MM.1S (cell line): ENCODE data around the gene TBC1D22B.

Experiments
- DNase-seq: peaks from one replicate; pipeline ENCODE4 v3.0.0-alpha.2; 2015
- H2AFZ ChIP-seq: fragments of 300-600 bp; sonication (generic); 2 replicates; pipeline ENCODE4 v1.6.0; 2016; ENCODE audit warnings: antibody characterized with exemption, low read length
- H3F3A ChIP-seq: fragments of 300-600 bp; sonication (generic); 2 replicates; pipeline ENCODE4 v1.6.1; 2016; ENCODE audit warnings: mild to moderate bottlenecking, antibody characterized with exemption, low read length, moderate library complexity, mixed read lengths; ENCODE audit not compliant: insufficient read depth
- H3K27ac ChIP-seq: fragments of 300-600 bp; sonication (generic); 2 replicates; pipeline ENCODE4 v1.5.1; 2016; ENCODE audit warnings: mild to moderate bottlenecking, low read length
- H3K27me3 ChIP-seq: fragments of 300-600 bp; sonication (generic); replicated peaks from 2 replicates; pipeline ENCODE4 v1.6.0; 2016; ENCODE audit warnings: low read length; ENCODE audit not compliant: insufficient read depth
- H3K36me3 ChIP-seq: fragments of 300-600 bp; sonication (generic); replicated peaks from 2 replicates; pipeline ENCODE4 v1.6.1; 2016; ENCODE audit warnings: mild to moderate bottlenecking, low read length, mixed read lengths; ENCODE audit not compliant: insufficient read depth
- H3K4me1 ChIP-seq: fragments of 300-600 bp; sonication (generic); 2 replicates; pipeline ENCODE4 v1.6.1; 2016; ENCODE audit warnings: low read length, mixed read lengths
- H3K4me2 ChIP-seq: fragments of 300-600 bp; sonication (generic); 2 replicates; pipeline ENCODE4 v1.6.0; 2016; ENCODE audit warnings: low read depth, low read length
- H3K4me3 ChIP-seq: fragments of 300-600 bp; sonication (generic); 2 replicates; pipeline ENCODE4 v1.5.1; 2016; ENCODE audit warnings: low read length, mixed read lengths
- H3K79me2 ChIP-seq: fragments of 300-600 bp; sonication (generic); 2 replicates; pipeline ENCODE4 v1.6.1; 2016; ENCODE audit warnings: mixed run types, low read length, mixed read lengths
- H3K9ac ChIP-seq: fragments of 300-600 bp; sonication (generic); 2 replicates; pipeline ENCODE4 v1.6.1; 2016; ENCODE audit warnings: low read length, mixed read lengths
- H3K9me2 ChIP-seq: fragments of 300-600 bp; sonication (generic); replicated peaks from 2 replicates; pipeline ENCODE4 v1.6.1; 2016; ENCODE audit warnings: mild to moderate bottlenecking, low read length, mixed read lengths; ENCODE audit not compliant: insufficient read depth
- H3K9me3 ChIP-seq: fragments of 300-600 bp; sonication (generic); replicated peaks from 2 replicates; pipeline ENCODE4 v1.6.1; 2016; ENCODE audit warnings: mild to moderate bottlenecking, low read length, mixed read lengths; ENCODE audit not compliant: insufficient read depth
- H4K20me1 ChIP-seq: fragments of 300-600 bp; sonication (generic); 2 replicates; pipeline ENCODE4 v1.6.1; 2016; ENCODE audit warnings: mild to moderate bottlenecking, low read length, moderate library complexity, mixed read lengths; ENCODE audit not compliant: insufficient read depth
- CTCF ChIP-seq: fragments of 300-600 bp; sonication (generic); IDR thresholded peaks from 2 replicates; pipeline ENCODE4 v1.5.1; 2016; ENCODE audit warnings: antibody characterized with exemption, low read length, mixed read lengths
- EZH2 ChIP-seq: fragments of 300-600 bp; sonication (generic); optimal IDR thresholded peaks from 2 replicates; pipeline ENCODE3; 2017; ENCODE audit warnings: low read depth, mild to moderate bottlenecking, antibody characterized with exemption, low read length, mixed read lengths
- EZH2phosphoT487 ChIP-seq: fragments of 300-600 bp; sonication (generic); IDR thresholded peaks from 2 replicates; pipeline ENCODE4 v1.6.1; 2018; ENCODE audit warnings: antibody characterized with exemption, low read length

TBC1D22B gene

GRCh38 chr6:37230104-37230503 lies 27.5 kb upstream of the TBC1D22B start:
- Histone ChIP-seq H3K4me3 (no peak overlapping the region), H3K27me3 (no peaks in the 10 kb centered on the region), H3K9ac (no peak overlapping the region), H3K36me3 (no peaks in the 10 kb centered on the region), H4K20me1 (no peaks in the 10 kb centered on the region), H3K27ac (no peak overlapping the region), H2AFZ (no peak overlapping the region), H3K4me2 (no peak overlapping the region), H3K79me2 (no peaks in the 10 kb centered on the region), H3K9me3 (no peaks in the 10 kb centered on the region), H3F3A (no peaks in the 10 kb centered on the region), H3K9me2 (no peaks in the 10 kb centered on the region), H3K4me1 (no peaks in the 10 kb centered on the region)
- no peak for DNase-seq
- TF ChIP-seq EZH2: no peak
- no peak for TF ChIP-seq CTCF

- Histone ChIP-seq H3K9me2 (no peaks in the 10 kb centered on the region), H3K9ac (no peak overlapping the region), H3K27me3 (no peaks in the 10 kb centered on the region), H3K9me3 (no peaks in the 10 kb centered on the region), H3K36me3 (no peaks in the 10 kb centered on the region), H3K4me3 (no peak overlapping the region), H3K4me1 (no peaks in the 10 kb centered on the region), H2AFZ (no peak overlapping the region), H3K27ac (no peak overlapping the region), H4K20me1 (no peaks in the 10 kb centered on the region), H3K79me2 (no peaks in the 10 kb centered on the region), H3K4me2 (no peak overlapping the region), H3F3A (no peaks in the 10 kb centered on the region)
- no peak for DNase-seq
- TF ChIP-seq CTCF: no peak
Observed at GRCh38 chr6:37232430-37233017, 25.0 kb upstream of the TBC1D22B start.

- Histone ChIP-seq H3K27me3 (no peaks in the 10 kb centered on the region), H4K20me1 (no peaks in the 10 kb centered on the region), H2AFZ (no peak overlapping the region), H3K4me3 (no peak overlapping the region), H3K27ac (no peak overlapping the region), H3K9me3 (no peaks in the 10 kb centered on the region), H3K79me2 (no peaks in the 10 kb centered on the region), H3K36me3 (no peaks in the 10 kb centered on the region), H3K4me2 (no peak overlapping the region), H3F3A (no peaks in the 10 kb centered on the region), H3K9ac (no peak overlapping the region), H3K9me2 (no peaks in the 10 kb centered on the region), H3K4me1 (no peaks in the 10 kb centered on the region)
- no peak for DNase-seq
- no peak for TF ChIP-seq EZH2phosphoT487
- no peak for TF ChIP-seq EZH2
Observed at GRCh38 chr6:37233541-37233940, 24.0 kb upstream of the TBC1D22B start.

- H3K9me3 ChIP-seq: no peaks in the 10 kb centered on the region
- TF ChIP-seq EZH2 (no peak), CTCF (no peak), EZH2phosphoT487 (no peak)
Observed at GRCh38 chr6:37236921-37237320, 20.7 kb upstream of the TBC1D22B start.

More at GRCh38 chr6:37236921-37237320, 20.7 kb upstream of the TBC1D22B start:
- no peak for DNase-seq
- Histone ChIP-seq H3K9me2 (no peaks in the 10 kb centered on the region), H3K79me2 (no peaks in the 10 kb centered on the region), H3K4me3 (no peak overlapping the region), H3K4me1 (peaks cover 5% of the 10 kb centered on the region; the same call in 1 of the 2 replicates), H3F3A (no peaks in the 10 kb centered on the region), H3K36me3 (no peaks in the 10 kb centered on the region), H3K9ac (no peak overlapping the region), H3K27ac (no peak overlapping the region), H4K20me1 (no peaks in the 10 kb centered on the region), H3K4me2 (no peak overlapping the region), H3K27me3 (no peaks in the 10 kb centered on the region), H2AFZ (no peak overlapping the region)
